Progenitor cell of endocrine pancreas (in vitro differentiated cells): Measurements from ENCODE around the gene SLC66A1. TPM values are rescaled to one million over a fixed set of nuclear protein-coding genes. Genes with fewer than 3 reads are reported as not detected.
"Not testable (repeated sequence)": the region's sequence is repeated elsewhere in the genome, so short reads cannot be mapped to it uniquely, and the experiment has no call there.

Experiments
- DNase-seq: peaks from one replicate; pipeline ENCODE4 v3.0.0; 2021; ENCODE audit warnings: low spot score; ENCODE audit not compliant: unreplicated experiment
- H3K27ac Mint-ChIP-seq: 2 replicates; pipeline ENCODE4 v1.8.0; 2021; ENCODE audit warnings: mild to moderate bottlenecking, moderate library complexity, mixed read lengths
- H3K27me3 Mint-ChIP-seq: 2 replicates; pipeline ENCODE4 v1.8.0; 2021; ENCODE audit warnings: mixed read lengths
- H3K36me3 Mint-ChIP-seq: 2 replicates; pipeline ENCODE4 v1.8.0; 2022; ENCODE audit warnings: mixed read lengths; ENCODE audit not compliant: insufficient read depth
- H3K4me1 Mint-ChIP-seq: 2 replicates; pipeline ENCODE4 v1.8.0; 2021; ENCODE audit warnings: low read depth, mixed read lengths
- H3K4me3 Mint-ChIP-seq: 2 replicates; pipeline ENCODE4 v1.8.0; 2021; ENCODE audit warnings: low read depth, mild to moderate bottlenecking, moderate library complexity, mixed read lengths
- H3K9me3 Mint-ChIP-seq: 2 replicates; pipeline ENCODE4 v1.8.0; 2021; ENCODE audit warnings: low read depth, mixed read lengths
- CTCF ChIP-seq: fragments of 200-600 bp; sonication (generic); IDR thresholded peaks from one replicate; pipeline ENCODE4 v1.5.0; 2021; ENCODE audit warnings: antibody characterized with exemption, mild to moderate bottlenecking; ENCODE audit not compliant: unreplicated experiment
- total RNA-seq: library from RNA; stranded (reverse); gene quantifications from 2 replicates; pipeline ENCODE4 v1.2.1, GENCODE V29; 2021

SLC66A1 gene
- total RNA-seq, 1 donor from 2014 or later, result 25.7 TPM

- H3K36me3 Mint-ChIP-seq, result peaks cover 8% of the 10 kb centered on the region
- no peaks in the 10 kb centered on the region for H3K9me3 Mint-ChIP-seq
- peaks cover 5% of the 10 kb centered on the region for H3K4me1 Mint-ChIP-seq
- peak overlapping the region; percentile 42 for H3K4me3 Mint-ChIP-seq
- H3K27me3 Mint-ChIP-seq, result peaks cover 26% of the 10 kb centered on the region
- no peak for DNase-seq
- TF ChIP-seq CTCF, result no peak
- H3K27ac Mint-ChIP-seq, result no peak overlapping the region
Observed at GRCh38 chr1:19287436-19288185, 24.5 kb upstream of the SLC66A1 start.

- peak within 1 kb of the TSS; percentile 53 for H3K4me3 Mint-ChIP-seq
- H3K27ac Mint-ChIP-seq, result peak within 1 kb of the TSS; percentile 33
- DNase-seq, H3K9me3 Mint-ChIP-seq, H3K4me1 Mint-ChIP-seq: not testable (repeated sequence)
- H3K36me3 Mint-ChIP-seq, result peaks cover 12% of the 10 kb centered on the region
- peaks cover 26% of the 10 kb centered on the region for H3K27me3 Mint-ChIP-seq
Observed at GRCh38 chr1:19288324-19289241, 23.5 kb upstream of the SLC66A1 start, which contains the start of gene AKR7A3. Gene AKR7A3, minus strand, starts transcription at chr1:19288770. Its CDS starts 61 bp downstream, at chr1:19288709.

GRCh38 chr1:19289244-19289643, 22.9 kb upstream of the SLC66A1 start:
- no peak for DNase-seq
- H3K27me3 Mint-ChIP-seq, result peaks cover 26% of the 10 kb centered on the region
- H3K9me3 Mint-ChIP-seq, result peaks cover 5% of the 10 kb centered on the region
- H3K4me1 Mint-ChIP-seq, result peaks cover 5% of the 10 kb centered on the region
- H3K36me3 Mint-ChIP-seq, result peaks cover 13% of the 10 kb centered on the region
- no peak for TF ChIP-seq CTCF
- H3K4me3 Mint-ChIP-seq, result peak overlapping the region; percentile 53
- H3K27ac Mint-ChIP-seq, result peak overlapping the region; percentile 33

GRCh38 chr1:19294638-19295037, 17.5 kb upstream of the SLC66A1 start:
- Mint-ChIP-seq H3K4me3 (no peak overlapping the region), H3K36me3 (peaks cover 35% of the 10 kb centered on the region), H3K9me3 (peaks cover 26% of the 10 kb centered on the region), H3K27me3 (peaks cover 7% of the 10 kb centered on the region), H3K27ac (no peak overlapping the region), H3K4me1 (no peaks in the 10 kb centered on the region)
- no peak for TF ChIP-seq CTCF
- DNase-seq, result no peak

GRCh38 chr1:19300211-19300610, 11.9 kb upstream of the SLC66A1 start:
- no peak for TF ChIP-seq CTCF
- Mint-ChIP-seq H3K4me1 (no peaks in the 10 kb centered on the region), H3K27ac (no peak overlapping the region), H3K9me3 (peaks cover 11% of the 10 kb centered on the region), H3K4me3 (no peak overlapping the region), H3K36me3 (peaks cover 32% of the 10 kb centered on the region), H3K27me3 (no peaks in the 10 kb centered on the region)
- DNase-seq, result no peak

- H3K27me3 Mint-ChIP-seq, H3K4me1 Mint-ChIP-seq, DNase-seq, H3K9me3 Mint-ChIP-seq, H3K27ac Mint-ChIP-seq, H3K4me3 Mint-ChIP-seq: not testable (repeated sequence)
- H3K36me3 Mint-ChIP-seq, result peaks cover 34% of the 10 kb centered on the region
Observed at GRCh38 chr1:19304081-19304480, 8.0 kb upstream of the SLC66A1 start.
